GM12878 (cell line): ENCODE data around the gene ARHGAP19. TPM values are rescaled to one million over a fixed set of nuclear protein-coding genes. Genes with fewer than 3 reads are reported as not detected.

Source experiments
- ATAC-seq: fragments of 200-7000 bp; cut with Tn5 transposase; 3 replicates; pipeline ENCODE4 v1.9.1; 2020; ENCODE audit warnings: mild to moderate bottlenecking, moderate library complexity
- BruUV-seq: library from RNA; stranded (reverse); fragments of 400-500 nt; replicated peaks from 2 replicates; lab custom pipeline; 2021; lab: Mats Ljungman, UMichigan
- CTCF ChIA-PET: fragments of 300-600 bp; sonication (Branson Sonifier 250); formaldehyde crosslinking; extraction: SDS; loops from one replicate; lab custom pipeline; 2021; ENCODE audit warnings: inconsistent platforms; lab: Yijun Ruan, JAX
- POLR2A ChIA-PET: fragments of 350-600 bp; formaldehyde crosslinking; extraction: SDS; loops from one replicate; lab custom pipeline; 2021; ENCODE audit warnings: inconsistent platforms; lab: Charles Lee
- RAD21 ChIA-PET: fragments of 300-600 bp; sonication (Branson Sonifier 250); formaldehyde crosslinking; loops from one replicate; lab custom pipeline; 2023; ENCODE audit warnings: antibody characterized with exemption; ENCODE audit not compliant: unreplicated experiment; lab: Charles Lee
- SMC1A ChIA-PET: fragments of 300-600 bp; sonication (Branson Sonifier 250); formaldehyde crosslinking; loops from one replicate; lab custom pipeline; 2023; ENCODE audit not compliant: unreplicated experiment, uncharacterized antibody; lab: Charles Lee
- DNase-seq: peaks from one replicate; pipeline ENCODE4 v3.0.0-alpha.2; 2011; ENCODE audit warnings: low read depth, low spot score
- FAIRE-seq: peaks from 3 replicates; lab custom pipeline; 2011; peaks lifted over from hg19 to GRCh38; lab: Jason Lieb, UNC
- H2AFZ ChIP-seq: 2 replicates; pipeline ENCODE4 v1.6.0; 2011; ENCODE audit warnings: low read depth, low read length, control low read depth; ENCODE audit not compliant: control insufficient read depth
- H3K27ac ChIP-seq: 2 replicates; pipeline ENCODE4 v1.5.1; 2011; ENCODE audit warnings: control low read depth; ENCODE audit not compliant: control insufficient read depth, insufficient read depth
- H3K27me3 ChIP-seq, 2 experiments: replicated peaks in 1 of 2; 2 replicates each; pipeline versions ENCODE4 v1.6.0 to v1.6.1; 2011; ENCODE audit warnings: low read length in 1 of 2; ENCODE audit not compliant: control insufficient read depth in 2 of 2, insufficient read depth in 2 of 2
- H3K36me3 ChIP-seq, 2 experiments: 2 replicates each; pipeline ENCODE4 v1.5.1; 2011; ENCODE audit warnings: low read length in 1 of 2; ENCODE audit not compliant: control insufficient read depth in 2 of 2, insufficient read depth in 2 of 2
- H3K4me1 ChIP-seq: 2 replicates; pipeline ENCODE4 v1.6.1; 2011; ENCODE audit warnings: mild to moderate bottlenecking, low read length, moderate library complexity, mixed read lengths; ENCODE audit not compliant: control insufficient read depth, insufficient read depth
- H3K4me2 ChIP-seq: 2 replicates; pipeline ENCODE4 v1.6.0; 2011; ENCODE audit warnings: control low read depth; ENCODE audit not compliant: control insufficient read depth, insufficient read depth
- H3K4me3 ChIP-seq: fragments of 200-600 bp; sonication (generic); 2 replicates; pipeline ENCODE4 v1.5.1; 2016
- H3K79me2 ChIP-seq: 2 replicates; pipeline ENCODE4 v1.6.0; 2011; ENCODE audit warnings: low read length; ENCODE audit not compliant: control insufficient read depth, insufficient read depth
- H3K9ac ChIP-seq: 2 replicates; pipeline ENCODE4 v1.8.0; 2011; ENCODE audit warnings: low read length, control low read depth, mixed read lengths; ENCODE audit not compliant: control insufficient read depth, insufficient read depth
- H3K9me3 ChIP-seq: replicated peaks from 3 replicates; pipeline ENCODE4 v1.5.1; 2011; ENCODE audit warnings: mild to moderate bottlenecking, low read length; ENCODE audit not compliant: control insufficient read depth, insufficient read depth
- H4K20me1 ChIP-seq: 2 replicates; pipeline ENCODE4 v1.6.0; 2011; ENCODE audit not compliant: control insufficient read depth, insufficient read depth
- BRCA1 ChIP-seq: IDR thresholded peaks from 2 replicates; pipeline ENCODE4 v1.6.1; 2011; ENCODE audit warnings: low read depth, low read length, improper control_type of control experiment
- CHD4 ChIP-seq: fragments of 200-600 bp; sonication (generic); IDR thresholded peaks from 2 replicates; pipeline ENCODE4 v1.6.1; 2016; ENCODE audit warnings: mild to moderate bottlenecking
- HDAC6 ChIP-seq: fragments of 200-600 bp; sonication (generic); IDR thresholded peaks from one replicate; pipeline ENCODE4 v1.8.0; 2017; ENCODE audit warnings: antibody characterized with exemption; ENCODE audit not compliant: unreplicated experiment
- JUNB ChIP-seq: IDR thresholded peaks from 2 replicates; pipeline ENCODE4 v1.6.1; 2016; ENCODE audit warnings: antibody characterized with exemption, mild to moderate bottlenecking
- JUND ChIP-seq: IDR thresholded peaks from 2 replicates; pipeline ENCODE4 v1.6.1; 2012; ENCODE audit warnings: low read depth, mild to moderate bottlenecking, low read length, improper control_type of control experiment, moderate library complexity
- NR2C2 ChIP-seq: IDR thresholded peaks from 2 replicates; pipeline ENCODE4 v1.6.1; 2011; ENCODE audit warnings: borderline replicate concordance, low read depth; ENCODE audit not compliant: control insufficient read depth, insufficient read length
- RELA ChIP-seq: fragments of 450-650 bp; IDR thresholded peaks from 2 replicates; pipeline ENCODE4 v1.8.0; 2014; ENCODE audit warnings: borderline replicate concordance; ENCODE audit not compliant: partially characterized antibody
- REST ChIP-seq: IDR thresholded peaks from 2 replicates; pipeline ENCODE4 v1.6.1; 2012; ENCODE audit warnings: mild to moderate bottlenecking, low read depth, low read length
- RFX5 ChIP-seq: IDR thresholded peaks from 2 replicates; pipeline ENCODE4 v1.6.1; 2011; ENCODE audit warnings: low read depth, low read length, improper control_type of control experiment
- TCF7 ChIP-seq: IDR thresholded peaks from 2 replicates; pipeline ENCODE4 v1.6.1; 2014; ENCODE audit warnings: antibody characterized with exemption, borderline replicate concordance
- WGBS: methylation state at CpG from one replicate; pipeline ENCODE4 v1.1.6; 2016; ENCODE audit warnings: low lambda C conversion rate; ENCODE audit not compliant: insufficient replicate concordance, insufficient coverage; ENCODE audit errors: missing lambda C conversion rate; 5-methylcytosine and 5-hydroxymethylcytosine counted together
- in situ Hi-C: fragments of 300-500 bp; cut with MboI; formaldehyde crosslinking; loops from 9 replicates; pipeline ENCODE4 v1.14.3; 2018; ENCODE audit warnings: mixed read lengths
- intact Hi-C: fragments of 100-400 bp; cut with micrococcal nuclease; formaldehyde crosslinking; loops from one replicate; pipeline ENCODE4 v1.14.2; 2022; ENCODE audit not compliant: unreplicated experiment
- polyA plus RNA-seq, 11 experiments: library from polyadenylated mRNA; depleted of rRNA in 4 of 11; unstranded in 6 of 11; stranded (reverse) in 5 of 11; fragments of >200 nt; fragmentation: Nextera tagmentation in 4 of 11; fragmentation: Illumina TruSeq in 1 of 11; extraction: Ambion mirVana in 4 of 11; extraction: Trizol in 1 of 11; gene quantifications; 1 replicate in 1 of 11; 2 replicates in 10 of 11; pipeline versions ENCODE4 v1.2.1 to v1.2.3, GENCODE V29; 2011 to 2016; ENCODE audit warnings: inconsistent platforms in 2 of 11, missing spikeins in 2 of 11, low read depth in 1 of 11
- total RNA-seq, 4 experiments: library from RNA; depleted of rRNA in 3 of 4; stranded (reverse); fragments of >200 nt in 3 of 4; fragmentation: Illumina TruSeq in 1 of 4; extraction: Trizol in 1 of 4; gene quantifications; 2 replicates each; pipeline versions ENCODE4 v1.2.1 to v1.2.3, GENCODE V29; 2013 to 2021

The ARHGAP19 gene
- total and polyA plus RNA-seq, 10 of the 15 experiments (the other 5 are each of a cell fraction or from before 2014, with no cell fraction given) = 13.3 to 40.7 (median 22.6) TPM

GRCh38 chr10:97180363-97180755 lies 112.1 kb downstream of the ARHGAP19 start:
- H3K9me3 ChIP-seq = no peaks in the 10 kb centered on the region
- ATAC-seq = no peak
- no peaks in the 10 kb centered on the region for H3K79me2 ChIP-seq
- no peaks in the 10 kb centered on the region for H3K4me1 ChIP-seq
- ChIA-PET RAD21 (no interaction called here), CTCF (interaction anchor here (0.6 to 1.2 kb wide), 4 partner anchors 11 to 109 kb away, joined by 3 read pairs; no protein-coding TSS in a partner anchor), POLR2A (no interaction called here), SMC1A (no interaction called here)
- intact Hi-C loops (no loop called here), in situ Hi-C loops (no loop called here)
- BruUV-seq = no TSS peak
- DNase-seq = no peak
- H4K20me1 ChIP-seq = no peaks in the 10 kb centered on the region
- peaks cover 15 to 16% of the 10 kb centered on the region in 2 experiments for H3K27me3 ChIP-seq
- FAIRE-seq = no peak
- H3K27ac ChIP-seq = no peak overlapping the region
- H2AFZ ChIP-seq = no peak overlapping the region
- TF ChIP-seq JUND (no peak), NR2C2 (no peak), TCF7 (no peak), REST (no peak), JUNB (no peak), CHD4 (no peak), BRCA1 (no peak), RFX5 (no peak), RELA (no peak), HDAC6 (no peak)
- H3K9ac ChIP-seq = no peak overlapping the region
- H3K4me3 ChIP-seq = no peak overlapping the region
- no peaks in the 10 kb centered on the region for H3K36me3 ChIP-seq
- WGBS = 29% methylated on average over 8 of the region's 8 CpGs
- H3K4me2 ChIP-seq = no peak overlapping the region
